H1 (cell line): ENCODE data around the gene ELOVL3. TPM values are rescaled to one million over a fixed set of nuclear protein-coding genes. Genes with fewer than 3 reads are reported as not detected.

Experiments
- CTCF ChIA-PET: fragments of 300-600 bp; sonication (Branson Sonifier 250); formaldehyde crosslinking; loops from one replicate; lab custom pipeline; 2021; ENCODE audit not compliant: partially characterized antibody; lab: Charles Lee
- POLR2A ChIA-PET: fragments of 300-600 bp; sonication (Branson Sonifier 250); formaldehyde crosslinking; loops from one replicate; lab custom pipeline; 2021; ENCODE audit warnings: inconsistent platforms; ENCODE audit not compliant: partially characterized antibody; lab: Charles Lee
- DNase-seq, 2 experiments: peaks; one replicate each; pipeline versions ENCODE4 v3.0.0 to v3.0.0-alpha.2; 2010 to 2022; ENCODE audit warnings: low spot score in 2 of 2, low read depth in 1 of 2, mixed read lengths in 1 of 2
- FAIRE-seq: peaks from 2 replicates; lab custom pipeline; 2011; peaks lifted over from hg19 to GRCh38; lab: Jason Lieb, UNC
- H2AFZ ChIP-seq: 2 replicates; pipeline ENCODE4 v1.8.1; 2012; ENCODE audit warnings: low read length, inconsistent platforms
- H2AK5ac ChIP-seq: 2 replicates; pipeline ENCODE4 v1.6.1; 2013; ENCODE audit warnings: low read depth, low read length
- H2BK120ac ChIP-seq: replicated peaks from 2 replicates; pipeline ENCODE3; 2013; ENCODE audit warnings: low read depth, low read length, inconsistent platforms
- H2BK12ac ChIP-seq: 2 replicates; pipeline ENCODE4 v1.6.1; 2013; ENCODE audit warnings: low read depth, low read length
- H2BK15ac ChIP-seq: 2 replicates; pipeline ENCODE4 v1.6.1; 2013; ENCODE audit warnings: low read length
- H2BK20ac ChIP-seq: 2 replicates; pipeline ENCODE4 v1.6.1; 2013; ENCODE audit warnings: low read length
- H2BK5ac ChIP-seq: 2 replicates; pipeline ENCODE4 v1.6.1; 2013; ENCODE audit warnings: low read depth, low read length
- H3K14ac ChIP-seq: 2 replicates; pipeline ENCODE4 v1.6.1; 2013; ENCODE audit warnings: inconsistent platforms; ENCODE audit not compliant: insufficient read length
- H3K18ac ChIP-seq: 2 replicates; pipeline ENCODE4 v1.6.1; 2013; ENCODE audit warnings: low read length; ENCODE audit errors: extremely low read depth
- H3K23ac ChIP-seq: 2 replicates; pipeline ENCODE4 v1.6.1; 2013; ENCODE audit warnings: inconsistent platforms; ENCODE audit not compliant: insufficient read length
- H3K23me2 ChIP-seq: 2 replicates; pipeline ENCODE4 v1.6.1; 2013; ENCODE audit warnings: low read depth, low read length
- H3K27ac ChIP-seq: 2 replicates; pipeline ENCODE4 v1.6.1; 2011; ENCODE audit warnings: low read depth, low read length, inconsistent platforms
- H3K27me3 ChIP-seq, 4 experiments: replicated peaks in 1 of 4; 1 replicate in 1 of 4; 2 replicates in 3 of 4; pipeline versions ENCODE4 v1.6.1 to v1.8.1; 2011 to 2013; ENCODE audit warnings: low read length in 3 of 4, mild to moderate bottlenecking in 3 of 4, inconsistent platforms in 2 of 4, mixed read lengths in 2 of 4, moderate library complexity in 1 of 4; ENCODE audit not compliant: control insufficient read depth in 3 of 4, insufficient read depth in 3 of 4; ENCODE audit errors: extremely low read depth in 1 of 4
- H3K36me3 ChIP-seq, 4 experiments: 2 replicates each; pipeline versions ENCODE4 v1.6.1 to v1.8.1; 2011 to 2013; ENCODE audit warnings: mild to moderate bottlenecking in 4 of 4, low read length in 3 of 4, moderate library complexity in 2 of 4, control low read depth in 1 of 4, inconsistent platforms in 1 of 4; ENCODE audit not compliant: insufficient read depth in 4 of 4, control insufficient read depth in 2 of 4
- H3K4ac ChIP-seq: replicated peaks from 2 replicates; pipeline ENCODE3; 2013; ENCODE audit warnings: low read length, low read depth, mixed read lengths, inconsistent platforms; ENCODE audit not compliant: insufficient read length
- H3K4me1 ChIP-seq, 4 experiments: replicated peaks in 1 of 4; 1 replicate in 1 of 4; 2 replicates in 3 of 4; pipeline versions ENCODE4 v1.6.1 to v1.8.1; 2011 to 2013; ENCODE audit warnings: low read length in 3 of 4, inconsistent platforms in 2 of 4, mixed read lengths in 1 of 4; ENCODE audit not compliant: insufficient read depth in 4 of 4, control insufficient read depth in 3 of 4
- H3K4me2 ChIP-seq, 2 experiments: 2 replicates each; pipeline versions ENCODE4 v1.6.1 to v1.8.1; 2011 to 2013; ENCODE audit warnings: low read depth in 2 of 2, low read length in 2 of 2, control low read depth in 1 of 2, inconsistent platforms in 1 of 2, mild to moderate bottlenecking in 1 of 2; ENCODE audit not compliant: insufficient read depth in 1 of 2
- H3K4me3 ChIP-seq, 4 experiments: fragments of 200-600, 300-600 bp in 1 of 4; sonication (generic), shearing (Covaris generic), sonication (Bioruptor Twin) in 1 of 4; 2 replicates each; pipeline versions ENCODE4 v1.5.1 to v1.8.1; 2011 to 2016; ENCODE audit warnings: low read length in 4 of 4, low read depth in 3 of 4, control low read depth in 2 of 4, inconsistent platforms in 2 of 4, mild to moderate bottlenecking in 2 of 4, mixed read lengths in 1 of 4, moderate library complexity in 1 of 4; ENCODE audit not compliant: insufficient read depth in 2 of 4; ENCODE audit errors: extremely low read depth in 1 of 4
- H3K56ac ChIP-seq: replicated peaks from 2 replicates; pipeline ENCODE3; 2013; ENCODE audit warnings: low read depth, mild to moderate bottlenecking, mixed read lengths, low read length, inconsistent platforms; ENCODE audit not compliant: insufficient read length
- H3K79me1 ChIP-seq: 2 replicates; pipeline ENCODE4 v1.6.1; 2013; ENCODE audit warnings: low read depth, low read length, control low read depth
- H3K79me2 ChIP-seq, 2 experiments: 2 replicates each; pipeline versions ENCODE4 v1.6.1 to v1.8.1; 2012 to 2013; ENCODE audit warnings: low read length in 2 of 2, mild to moderate bottlenecking in 2 of 2, inconsistent platforms in 1 of 2; ENCODE audit not compliant: insufficient read depth in 2 of 2, control insufficient read depth in 1 of 2
- H3K9ac ChIP-seq, 4 experiments: replicated peaks in 1 of 4; 1 replicate in 1 of 4; 2 replicates in 3 of 4; pipeline versions ENCODE4 v1.6.1 to v1.8.1; 2011 to 2013; ENCODE audit warnings: low read depth in 3 of 4, low read length in 3 of 4, control low read depth in 2 of 4, mild to moderate bottlenecking in 2 of 4, moderate library complexity in 2 of 4, inconsistent platforms in 1 of 4; ENCODE audit errors: extremely low read depth in 1 of 4
- H3K9me3 ChIP-seq, 2 experiments: 2 replicates each; pipeline versions ENCODE4 v1.6.1 to v1.8.1; 2012 to 2013; ENCODE audit warnings: mild to moderate bottlenecking in 2 of 2, moderate library complexity in 2 of 2, control low read depth in 1 of 2, inconsistent platforms in 1 of 2, low read depth in 1 of 2, low read length in 1 of 2, mixed read lengths in 1 of 2; ENCODE audit not compliant: insufficient read depth in 2 of 2
- H4K20me1 ChIP-seq, 2 experiments: replicated peaks in 1 of 2; 2 replicates each; pipeline versions ENCODE3 to v1.8.1; 2011 to 2013; ENCODE audit warnings: inconsistent platforms in 2 of 2, low read length in 2 of 2, mild to moderate bottlenecking in 1 of 2; ENCODE audit not compliant: insufficient read depth in 2 of 2, control insufficient read depth in 1 of 2
- H4K5ac ChIP-seq: 2 replicates; pipeline ENCODE4 v1.6.1; 2013; ENCODE audit warnings: low read length, low read depth, mixed read lengths, inconsistent platforms; ENCODE audit not compliant: insufficient read length
- H4K8ac ChIP-seq: 2 replicates; pipeline ENCODE4 v1.8.0; 2013; ENCODE audit warnings: mild to moderate bottlenecking, moderate library complexity, low read length, inconsistent platforms; ENCODE audit not compliant: insufficient read depth; ENCODE audit errors: extremely low read depth
- H4K91ac ChIP-seq: replicated peaks from 2 replicates; pipeline ENCODE3; 2013; ENCODE audit warnings: low read length, mixed read lengths, inconsistent platforms; ENCODE audit not compliant: insufficient read length
- BCL11A ChIP-seq, 2 experiments: IDR thresholded peaks; one replicate each; pipeline ENCODE4 v1.6.1; 2011; ENCODE audit warnings: low read depth in 2 of 2, low read length in 2 of 2, mild to moderate bottlenecking in 2 of 2
- CBX5 ChIP-seq: fragments of 300-800, 300-1000 bp; sonication (generic); IDR thresholded peaks from 2 replicates; pipeline ENCODE4 v1.7.1; 2016; ENCODE audit warnings: antibody characterized with exemption, low read length, low read depth
- HDAC6 ChIP-seq: IDR thresholded peaks from one replicate; pipeline ENCODE4 v1.7.1; 2012; ENCODE audit warnings: low read depth, mild to moderate bottlenecking, inconsistent platforms, low read length, moderate library complexity
- SIN3A ChIP-seq, 2 experiments: IDR thresholded peaks in 1 of 2; conservative IDR thresholded peaks in 1 of 2; 2 replicates each; pipeline ENCODE4 v1.6.1; 2011 to 2012; ENCODE audit warnings: low read length in 2 of 2, improper control_type of control experiment in 1 of 2, low read depth in 1 of 2, mild to moderate bottlenecking in 1 of 2
- WGBS, 2 experiments: shearing (Covaris generic) in 1 of 2; methylation state at CpG; one replicate each; pipeline versions ENCODE4 v1.1.6 to v1.1.7; 2013 to 2015; ENCODE audit warnings: low lambda C conversion rate in 2 of 2, mixed read lengths in 2 of 2, inconsistent platforms in 1 of 2, low coverage in 1 of 2, missing lambda C conversion rate in 1 of 2; ENCODE audit not compliant: insufficient replicate concordance in 2 of 2, insufficient coverage in 1 of 2, insufficient read length in 1 of 2; ENCODE audit errors: extremely low coverage in 1 of 2, missing lambda C conversion rate in 1 of 2; 5-methylcytosine and 5-hydroxymethylcytosine counted together
- polyA plus RNA-seq, 7 experiments: library from polyadenylated mRNA; depleted of rRNA in 3 of 7; stranded (reverse) in 5 of 7; unstranded in 2 of 7; fragments of >200 nt in 5 of 7; fragments of 200-250 nt in 2 of 7; gene quantifications; 1 replicate in 5 of 7; 2 replicates in 1 of 7; 4 replicates in 1 of 7; pipeline versions ENCODE4 v1.2.1 to v1.2.3, GENCODE V29; 2011 to 2013; ENCODE audit warnings: missing spikeins in 2 of 7, mixed read lengths in 2 of 7
- total RNA-seq: library from RNA; stranded (reverse); fragmentation: NEBNext Ultra II Directional; extraction: Animal tissue kit (Norgen Biotek cat#: 25700); gene quantifications from 2 replicates; pipeline ENCODE4 v1.2.1, GENCODE V29; 2021
- TF ChIP-seq, protein P1 (sequence below): IDR thresholded peaks from 2 replicates; pipeline ENCODE4 v1.6.1; 2012; ENCODE audit warnings: inconsistent platforms

The ELOVL3 gene
- total and polyA plus RNA-seq, 2 of the 8 experiments (the other 6 are each of a cell fraction or from before 2014, with no cell fraction given) = 0.27 TPM; not detected in 1

DNA sequence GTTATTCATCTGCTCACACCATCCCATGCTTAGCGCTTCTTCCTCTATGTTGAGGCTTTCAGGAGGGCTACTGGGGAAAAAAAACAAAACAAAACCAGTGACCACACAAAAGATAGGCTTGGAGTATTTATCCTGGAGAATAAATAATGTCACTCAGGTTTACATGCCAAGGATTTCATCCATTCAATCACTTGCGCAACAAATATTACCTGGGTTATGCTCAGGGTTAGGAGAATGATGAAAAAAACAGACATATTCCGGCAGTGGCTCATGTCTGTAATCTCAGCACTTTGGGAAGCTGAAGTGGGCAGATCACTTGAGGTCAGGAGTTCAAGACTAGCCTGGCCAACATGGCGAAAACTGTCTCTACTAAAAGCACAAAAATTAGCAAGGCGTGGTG is 3.3 kb upstream of the ELOVL3 start:
- Histone ChIP-seq H4K8ac (no peak overlapping the region), H4K20me1 (peaks cover 2 to 3% of the 10 kb centered on the region in 2 experiments), H3K9ac (no peak overlapping the region), H2BK15ac (no peak overlapping the region), H3K27ac (no peak overlapping the region), H2AK5ac (no peak overlapping the region), H3K79me1 (no peaks in the 10 kb centered on the region), H3K4me1 (no peaks in the 10 kb centered on the region; a peak in 1 of 7 replicates), H3K79me2 (no peaks in the 10 kb centered on the region), H3K14ac (no peak overlapping the region), H2BK5ac (no peak overlapping the region), H3K4ac (no peak overlapping the region), H3K9me3 (peaks cover 5% of the 10 kb centered on the region in 2 experiments; a peak in 2 of 4 replicates), H4K91ac (no peak overlapping the region), H3K23ac (no peak overlapping the region), H3K4me2 (no peak overlapping the region), H2AFZ (no peak overlapping the region), H3K4me3 (no peak overlapping the region), H2BK120ac (no peak overlapping the region), H2BK12ac (no peak overlapping the region), H4K5ac (no peak overlapping the region), H3K18ac (no peak overlapping the region), H2BK20ac (no peak overlapping the region), H3K36me3 (no peaks in the 10 kb centered on the region), H3K27me3 (peaks cover 14 to 25% (median 22%) of the 10 kb centered on the region in 4 experiments), H3K56ac (no peak overlapping the region), H3K23me2 (no peaks in the 10 kb centered on the region; the same call in 1 of the 2 replicates)
- TF ChIP-seq, protein P1, sequence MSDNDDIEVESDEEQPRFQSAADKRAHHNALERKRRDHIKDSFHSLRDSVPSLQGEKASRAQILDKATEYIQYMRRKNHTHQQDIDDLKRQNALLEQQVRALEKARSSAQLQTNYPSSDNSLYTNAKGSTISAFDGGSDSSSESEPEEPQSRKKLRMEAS = no peak
- TF ChIP-seq CBX5 (no peak), HDAC6 (no peak), BCL11A (IDR thresholded peaks at IDR 0.05; ENCODE audit: low read depth in 2 of 2, low read length in 2 of 2) (no peak), SIN3A (conservative IDR thresholded peaks at IDR 0.05 in 1 of 2, IDR thresholded peaks at IDR 0.05 in 1 of 2; ENCODE audit: low read depth in 1 of 2, low read length in 2 of 2) (no peak)
- no peak for DNase-seq
- no peak for FAIRE-seq
- WGBS, 2 experiments = 88% methylated on average over 5 of the region's 5 CpGs; no CpG with 5 or more reads in 1 of the 2 experiments
- ChIA-PET CTCF (interaction anchor here (0.6 to 24.6 kb wide), 5 partner anchors 8 to 254 kb away, joined by 3 to 862 read pairs (median 8); no protein-coding TSS in a partner anchor), POLR2A (interaction anchor here (0.6 kb wide), 1 partner anchor 71 kb away, joined by 3 read pairs; no protein-coding TSS in a partner anchor)
